K562 (cell line): ENCODE data around the gene BIN1. TPM values are rescaled to one million over a fixed set of nuclear protein-coding genes. Genes with fewer than 3 reads are reported as not detected.

Experiments
- ATAC-seq: fragments of 200-7000 bp; cut with Tn5 transposase; 3 replicates; pipeline ENCODE4 v1.9.1; 2020; ENCODE audit warnings: moderate library complexity
- BruUV-seq: library from RNA; stranded (reverse); fragments of 400-500 nt; replicated peaks from 2 replicates; lab custom pipeline; 2021; lab: Mats Ljungman, UMichigan
- CTCF ChIA-PET: fragments of 300-600 bp; formaldehyde crosslinking; extraction: SDS; loops from one replicate; lab custom pipeline; 2021; ENCODE audit warnings: low intra/inter-chr PET ratio; lab: Yijun Ruan, JAX
- POLR2A ChIA-PET: fragments of 300-600, 350-650 bp; sonication (Branson Sonifier 250); formaldehyde crosslinking; extraction: SDS; loops from one replicate; lab custom pipeline; 2021; ENCODE audit warnings: antibody characterized with exemption, inconsistent platforms; lab: Yijun Ruan, JAX
- DNase-seq, 4 experiments: peaks; one replicate each; pipeline versions ENCODE4 v3.0.0 to v3.0.0-alpha.2; 2011 to 2018; ENCODE audit warnings: low spot score in 3 of 4, mixed read lengths in 3 of 4; ENCODE audit errors: extremely low read depth in 1 of 4
- FAIRE-seq: peaks from 2 replicates; lab custom pipeline; 2011; peaks lifted over from hg19 to GRCh38; lab: Jason Lieb, UNC
- H2AFZ ChIP-seq: 2 replicates; pipeline ENCODE4 v1.6.0; 2011; ENCODE audit warnings: low read depth, low read length, control low read depth, inconsistent platforms
- H3K27ac ChIP-seq: fragments of 200-600 bp; 3 replicates; pipeline ENCODE4 v1.8.0; 2011; ENCODE audit warnings: low read depth, mild to moderate bottlenecking, control low read depth, inconsistent platforms, low read length, moderate library complexity, mixed read lengths; ENCODE audit errors: extremely low read depth
- H3K27me3 ChIP-seq, 2 experiments: fragments of 300-600 bp in 1 of 2; 2 replicates in 1 of 2; 3 replicates in 1 of 2; pipeline versions ENCODE4 v1.6.0 to v1.8.0; 2011; ENCODE audit warnings: inconsistent platforms in 2 of 2, low read length in 2 of 2, mild to moderate bottlenecking in 1 of 2, mixed read lengths in 1 of 2, moderate library complexity in 1 of 2; ENCODE audit not compliant: control insufficient read depth in 2 of 2, insufficient read depth in 2 of 2
- H3K36me3 ChIP-seq: fragments of 300-600 bp; 3 replicates; pipeline ENCODE4 v1.8.0; 2011; ENCODE audit warnings: mild to moderate bottlenecking, low read length, inconsistent platforms; ENCODE audit not compliant: control insufficient read depth, insufficient read depth
- H3K4me1 ChIP-seq, 2 experiments: fragments of 200-600 bp in 1 of 2; replicated peaks in 1 of 2; 2 replicates in 1 of 2; 3 replicates in 1 of 2; pipeline versions ENCODE4 v1.5.1 to v1.8.0; 2011; ENCODE audit warnings: inconsistent platforms in 2 of 2, low read length in 2 of 2, mild to moderate bottlenecking in 1 of 2, mixed read lengths in 1 of 2, moderate library complexity in 1 of 2; ENCODE audit not compliant: control insufficient read depth in 2 of 2, insufficient read depth in 2 of 2
- H3K4me2 ChIP-seq: 2 replicates; pipeline ENCODE4 v1.6.1; 2011; ENCODE audit warnings: low read length, control low read depth, inconsistent platforms, mixed read lengths; ENCODE audit not compliant: insufficient read depth
- H3K4me3 ChIP-seq: fragments of 200-600 bp; sonication (generic), shearing (Covaris generic); 2 replicates; pipeline ENCODE4 v1.5.1; 2016; ENCODE audit warnings: control low read depth, inconsistent platforms
- H3K79me2 ChIP-seq: fragments of 200-600 bp; 3 replicates; pipeline ENCODE4 v1.8.0; 2011; ENCODE audit warnings: low read length, inconsistent platforms; ENCODE audit not compliant: control insufficient read depth, insufficient read depth
- H3K9ac ChIP-seq, 2 experiments: 2 replicates each; pipeline versions ENCODE4 v1.6.0 to v1.6.1; 2011; ENCODE audit warnings: low read depth in 2 of 2, low read length in 2 of 2, control low read depth in 1 of 2, inconsistent platforms in 1 of 2, mild to moderate bottlenecking in 1 of 2, mixed read lengths in 1 of 2; ENCODE audit not compliant: insufficient read depth in 1 of 2
- H3K9me1 ChIP-seq: one replicate; pipeline ENCODE4 v1.6.0; 2011; ENCODE audit warnings: inconsistent platforms, mild to moderate bottlenecking, low read length, moderate library complexity; ENCODE audit not compliant: control insufficient read depth, insufficient read depth
- H3K9me3 ChIP-seq: replicated peaks from 2 replicates; pipeline ENCODE4 v1.5.1; 2011; ENCODE audit warnings: low read depth, low read length, inconsistent platforms; ENCODE audit not compliant: control insufficient read depth, insufficient read depth
- H4K20me1 ChIP-seq: replicated peaks from 2 replicates; pipeline ENCODE4 v1.6.1; 2011; ENCODE audit warnings: low read length, inconsistent platforms, mixed read lengths; ENCODE audit not compliant: control insufficient read depth, insufficient read depth
- CBX1 ChIP-seq: sonication (generic); IDR thresholded peaks from 2 replicates; pipeline ENCODE4 v1.6.1; 2016; ENCODE audit warnings: antibody characterized with exemption, low read depth, mild to moderate bottlenecking
- CREB5 ChIP-seq: fragments of 250-450 bp; sonication (Bioruptor Pico); IDR thresholded peaks from 2 replicates; pipeline ENCODE4 v1.5.0; 2020; ENCODE audit warnings: mild to moderate bottlenecking
- PKNOX1 ChIP-seq: fragments of 450-650 bp; IDR thresholded peaks from 2 replicates; pipeline ENCODE4 v1.6.1; 2016
- SIN3A ChIP-seq, 2 experiments: fragments of 150-350 bp in 1 of 2; IDR thresholded peaks; 2 replicates each; pipeline ENCODE4 v1.6.1; 2011 to 2016; ENCODE audit warnings: borderline replicate concordance in 2 of 2, low read depth in 2 of 2, low read length in 2 of 2, mild to moderate bottlenecking in 2 of 2, moderate library complexity in 2 of 2; ENCODE audit not compliant: control insufficient read depth in 1 of 2
- SRSF7 ChIP-seq: fragments of 200-400 bp; formaldehyde crosslinking; optimal IDR thresholded peaks from 2 replicates; pipeline ENCODE3; 2017; ENCODE audit warnings: mild to moderate bottlenecking, low read depth, low read length
- ZBTB7A ChIP-seq: IDR thresholded peaks from 2 replicates; pipeline ENCODE4 v1.6.1; 2011; ENCODE audit warnings: low read depth, mild to moderate bottlenecking, low read length, moderate library complexity, borderline replicate concordance; ENCODE audit not compliant: control insufficient read depth
- ZFX ChIP-seq: sonication (generic); formaldehyde crosslinking; IDR thresholded peaks from 2 replicates; pipeline ENCODE4 v1.8.0; 2022; ENCODE audit warnings: mild to moderate bottlenecking, missing genetic modification reagents, moderate library complexity
- ZNF134 ChIP-seq: fragments of 250-450 bp; sonication (Bioruptor Pico); conservative IDR thresholded peaks from 2 replicates; pipeline ENCODE4 v1.4.0; 2020
- ZNF143 ChIP-seq: sonication (generic); formaldehyde crosslinking; IDR thresholded peaks from 2 replicates; pipeline ENCODE4 v1.9.0; 2022; ENCODE audit warnings: mild to moderate bottlenecking, missing genetic modification reagents
- ZNF395 ChIP-seq: fragments of 200-800 bp; sonication (Bioruptor generic); IDR thresholded peaks from 2 replicates; pipeline ENCODE4 v1.6.1; 2017; ENCODE audit warnings: missing genetic modification characterization, missing compliant biosample characterization
- WGBS: fragments of 100-300 bp; shearing (Covaris generic); methylation state at CpG from one replicate; pipeline ENCODE4 v1.1.6; 2016; ENCODE audit warnings: low coverage, mixed read lengths; ENCODE audit not compliant: insufficient coverage; ENCODE audit errors: missing lambda C conversion rate; 5-methylcytosine and 5-hydroxymethylcytosine counted together
- in situ Hi-C: fragments of 300-500 bp; cut with MboI; formaldehyde crosslinking; loops from 4 replicates; pipeline ENCODE4 v1.15.0; 2018; ENCODE audit warnings: inconsistent platforms, mixed read lengths
- intact Hi-C: fragments of 100-400 bp; cut with micrococcal nuclease; formaldehyde crosslinking; loops from 2 replicates; pipeline ENCODE4 v1.14.2; 2022
- polyA plus RNA-seq, 8 experiments: library from polyadenylated mRNA; depleted of rRNA in 4 of 8; stranded (reverse) in 5 of 8; unstranded in 3 of 8; fragments of >200 nt; fragmentation: Nextera tagmentation in 2 of 8; fragmentation: Illumina TruSeq in 1 of 8; extraction: Ambion mirVana in 2 of 8; extraction: Trizol in 1 of 8; gene quantifications; 2 replicates each; pipeline versions ENCODE4 v1.2.1 to v1.2.3, GENCODE V29; 2011 to 2014; ENCODE audit warnings: inconsistent platforms in 1 of 8, missing spikeins in 1 of 8
- total RNA-seq, 7 experiments: library from RNA; depleted of rRNA in 6 of 7; stranded (reverse); fragments of >200 nt in 6 of 7; fragmentation: Illumina TruSeq in 2 of 7; extraction: Trizol in 2 of 7; gene quantifications; 2 replicates each; pipeline versions ENCODE4 v1.2.1 to v1.2.3, GENCODE V29; 2011 to 2021; ENCODE audit warnings: low replicate concordance in 1 of 7
- TF ChIP-seq, protein P1 (sequence below), 2 experiments: IDR thresholded peaks; 2 replicates each; pipeline ENCODE4 v1.6.1; 2012; ENCODE audit warnings: improper control_type of control experiment in 2 of 2, low read depth in 2 of 2, low read length in 2 of 2, borderline replicate concordance in 1 of 2

Gene BIN1
- total and polyA plus RNA-seq, 9 of the 15 experiments (the other 6 are each of a cell fraction or from before 2014, with no cell fraction given), result 0.04 to 2.8 (median 0.79) TPM; not detected in 1

- H3K79me2 ChIP-seq, result no peaks in the 10 kb centered on the region
- peak; percentile 11; the same call in 1 of the 3 replicates for ATAC-seq
- intact Hi-C loops, result no loop called here
- peaks cover 8% of the 10 kb centered on the region for H4K20me1 ChIP-seq
- DNase-seq, result no peak
- peaks cover 0 to 7% of the 10 kb centered on the region in 2 experiments; a peak in 1 of 5 replicates for H3K27me3 ChIP-seq
- in situ Hi-C loops, result no loop called here
- 35% methylated on average over 3 of the region's 3 CpGs for WGBS
- no peak overlapping the region for H2AFZ ChIP-seq
- no peak for FAIRE-seq
- POLR2A ChIA-PET, result interaction anchor here (0.7 kb wide), 1 partner anchor 22 kb away, joined by 3 read pairs; no protein-coding TSS in a partner anchor
- no peak overlapping the region for H3K9ac ChIP-seq
- BruUV-seq, result no TSS peak
- no peak for TF ChIP-seq ZBTB7A
- no peak for TF ChIP-seq SIN3A (IDR thresholded peaks at IDR 0.05; ENCODE audit: borderline replicate concordance in 2 of 2, control insufficient read depth in 1 of 2, low read depth in 2 of 2, low read length in 2 of 2)
- TF ChIP-seq, protein P1, sequence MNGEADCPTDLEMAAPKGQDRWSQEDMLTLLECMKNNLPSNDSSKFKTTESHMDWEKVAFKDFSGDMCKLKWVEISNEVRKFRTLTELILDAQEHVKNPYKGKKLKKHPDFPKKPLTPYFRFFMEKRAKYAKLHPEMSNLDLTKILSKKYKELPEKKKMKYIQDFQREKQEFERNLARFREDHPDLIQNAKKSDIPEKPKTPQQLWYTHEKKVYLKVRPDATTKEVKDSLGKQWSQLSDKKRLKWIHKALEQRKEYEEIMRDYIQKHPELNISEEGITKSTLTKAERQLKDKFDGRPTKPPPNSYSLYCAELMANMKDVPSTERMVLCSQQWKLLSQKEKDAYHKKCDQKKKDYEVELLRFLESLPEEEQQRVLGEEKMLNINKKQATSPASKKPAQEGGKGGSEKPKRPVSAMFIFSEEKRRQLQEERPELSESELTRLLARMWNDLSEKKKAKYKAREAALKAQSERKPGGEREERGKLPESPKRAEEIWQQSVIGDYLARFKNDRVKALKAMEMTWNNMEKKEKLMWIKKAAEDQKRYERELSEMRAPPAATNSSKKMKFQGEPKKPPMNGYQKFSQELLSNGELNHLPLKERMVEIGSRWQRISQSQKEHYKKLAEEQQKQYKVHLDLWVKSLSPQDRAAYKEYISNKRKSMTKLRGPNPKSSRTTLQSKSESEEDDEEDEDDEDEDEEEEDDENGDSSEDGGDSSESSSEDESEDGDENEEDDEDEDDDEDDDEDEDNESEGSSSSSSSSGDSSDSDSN (IDR thresholded peaks at IDR 0.05; ENCODE audit: borderline replicate concordance in 1 of 2, low read depth in 2 of 2, low read length in 2 of 2), result no peak
- no peak for TF ChIP-seq CREB5
- no peak for TF ChIP-seq ZNF134 (CRISPR knock-in tag)
- TF ChIP-seq SRSF7, result no peak
- TF ChIP-seq ZNF395, result no peak
- no peak for TF ChIP-seq ZNF143 (CRISPR knock-in tag)
- no peak for TF ChIP-seq PKNOX1
- no peak for TF ChIP-seq CBX1
- no peak for TF ChIP-seq ZFX (CRISPR knock-in tag)
- no peaks in the 10 kb centered on the region for H3K9me3 ChIP-seq
- CTCF ChIA-PET, result no interaction called here
- no peaks in the 10 kb centered on the region for H3K36me3 ChIP-seq
- peaks cover 0 to 28% of the 10 kb centered on the region in 2 experiments; a peak in 2 of 5 replicates for H3K4me1 ChIP-seq
- H3K4me3 ChIP-seq, result no peak overlapping the region
- no peaks in the 10 kb centered on the region for H3K9me1 ChIP-seq
- no peak overlapping the region for H3K27ac ChIP-seq
- no peak overlapping the region for H3K4me2 ChIP-seq
Observed at GRCh38 chr2:127074358-127074757, 32.6 kb downstream of the BIN1 start.
